ENCODE data around the gene CAPN10. TPM values are rescaled to one million over a fixed set of nuclear protein-coding genes. Genes with fewer than 3 reads are reported as not detected.

Gene CAPN10
- total and polyA plus RNA-seq, 2 donors (not counting 3 experiments of a cell fraction or from before 2014, with no cell fraction given) = 25.2 to 39.9 TPM

GRCh38 chr2:240603081-240603835 lies 16.7 kb downstream of the CAPN10 start:
- FAIRE-seq (no peak), DNase-seq (ENCODE audit: low read depth, low spot score) (no peak)
- H3K79me2 ChIP-seq (ENCODE audit: control insufficient read depth, insufficient read depth, low read length) = no peaks in the 10 kb centered on the region
- no TSS peak for BruUV-seq (replicated peaks)
- no peak overlapping the region for H3K4me3 ChIP-seq (replicated peaks in 1 of 3; ENCODE audit: insufficient read depth in 1 of 3, low read depth in 1 of 3, low read length in 3 of 3)
- no peaks in the 10 kb centered on the region for H3K9me1 ChIP-seq (replicated peaks; ENCODE audit: control insufficient read depth, extremely low read depth, insufficient read depth, low read length)
- no peaks in the 10 kb centered on the region for H4K20me1 ChIP-seq (replicated peaks; ENCODE audit: control insufficient read depth, extremely low read depth, insufficient read depth, low read length)
- dilution Hi-C loops (cut with MboI; ENCODE audit: extremely low pct_ligation_motif_present, low sequenced_read_pairs) (no loop called here), intact Hi-C loops (cut with micrococcal nuclease) (loop anchor here (5.0 kb wide), 1 partner anchor 309 kb away; no protein-coding TSS in a partner anchor)
- H3K27me3 ChIP-seq (ENCODE audit: control insufficient read depth in 2 of 2, insufficient read depth in 2 of 2, low read length in 2 of 2) = no peaks in the 10 kb centered on the region
- peaks cover 2% of the 10 kb centered on the region for H3K4me1 ChIP-seq (ENCODE audit: control insufficient read depth, extremely low read depth, insufficient read depth, low read length)
- ChIA-PET POLR2A (interaction anchor here (0.7 kb wide), 1 partner anchor 37 kb away, joined by 7 read pairs; no protein-coding TSS in a partner anchor), CTCF (interaction anchor here (1.3 to 1.6 kb wide), 2 partner anchors 17 to 89 kb away, joined by 4 to 10 read pairs; partner anchors contain the start of gene CAPN10)
- no peak for TF ChIP-seq FOS (IDR thresholded peaks at IDR 0.05; ENCODE audit: borderline replicate concordance, insufficient read depth, low read length)
- no peak for TF ChIP-seq GATA2 (IDR thresholded peaks at IDR 0.05; ENCODE audit: insufficient read depth, insufficient read length, low read depth, low read length)
- no peak for TF ChIP-seq POLR2A (IDR thresholded peaks at IDR 0.05; ENCODE audit: low read depth, low read length)
- TF ChIP-seq MYC (IDR thresholded peaks at IDR 0.05; ENCODE audit: low read depth, low read length) = no peak
- TF ChIP-seq MAX (IDR thresholded peaks at IDR 0.05; ENCODE audit: insufficient read depth, insufficient read length) = no peak
- TF ChIP-seq POLR2AphosphoS5 (IDR thresholded peaks at IDR 0.05; ENCODE audit: insufficient read depth, low read depth, low read length) = no peak
- H3K9me3 ChIP-seq (replicated peaks; ENCODE audit: control insufficient read depth, insufficient read depth, low read length) = no peaks in the 10 kb centered on the region
- no peak overlapping the region for H2AFZ ChIP-seq (ENCODE audit: low read depth, low read length)
- H3K9ac ChIP-seq (replicated peaks; ENCODE audit: extremely low read depth, insufficient read depth, low read length) = no peak overlapping the region
- no peak overlapping the region for H3K27ac ChIP-seq (ENCODE audit: insufficient read depth, low read depth, low read length)
- peaks cover 0 to 5% of the 10 kb centered on the region in 2 experiments for H3K36me3 ChIP-seq (ENCODE audit: control insufficient read depth in 2 of 2, extremely low read depth in 1 of 2, insufficient read depth in 2 of 2, low read length in 2 of 2)
- no peak overlapping the region for H3K4me2 ChIP-seq (ENCODE audit: insufficient read depth, low read length)

DNA sequence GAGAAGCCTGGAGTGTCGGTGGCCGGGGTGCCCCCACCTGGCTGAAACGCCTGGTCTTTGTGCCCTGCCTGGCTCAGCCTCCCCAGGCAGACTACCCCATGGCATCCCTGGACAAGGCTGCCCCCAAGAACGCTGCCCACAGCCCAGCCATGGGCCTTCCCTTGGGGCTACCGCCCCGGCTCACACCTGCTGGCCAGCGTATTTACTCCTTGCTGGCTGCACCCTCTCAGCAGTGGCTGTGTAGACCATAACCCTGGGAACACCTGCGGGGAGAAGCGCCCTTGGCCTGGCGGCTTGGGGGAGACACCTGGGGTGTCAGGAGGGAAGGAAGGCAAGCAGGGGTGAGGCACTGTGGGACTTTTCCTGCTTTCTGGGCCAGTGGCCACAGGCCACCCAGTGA lies 17.3 kb downstream of the CAPN10 start:
- peaks cover 0 to 4% of the 10 kb centered on the region in 2 experiments for H3K36me3 ChIP-seq (ENCODE audit: control insufficient read depth in 2 of 2, extremely low read depth in 1 of 2, insufficient read depth in 2 of 2, low read length in 2 of 2)
- H3K79me2 ChIP-seq (ENCODE audit: control insufficient read depth, insufficient read depth, low read length) = no peaks in the 10 kb centered on the region
- H3K27me3 ChIP-seq (ENCODE audit: control insufficient read depth in 2 of 2, insufficient read depth in 2 of 2, low read length in 2 of 2) = no peaks in the 10 kb centered on the region
- CTCF ChIA-PET = interaction anchor here (1.0 to 1.6 kb wide), 5 partner anchors 13 to 237 kb away, joined by 3 to 10 read pairs (median 4); partner anchors contain the start of gene CAPN10
- H3K27ac ChIP-seq (ENCODE audit: insufficient read depth, low read depth, low read length) = no peak overlapping the region
- dilution Hi-C loops (cut with MboI; ENCODE audit: extremely low pct_ligation_motif_present, low sequenced_read_pairs) = no loop called here
- no peak for FAIRE-seq
- intact Hi-C loops (cut with micrococcal nuclease) = loop anchor here (1.0 to 5.0 kb wide), 2 partner anchors 38 to 308 kb away; no protein-coding TSS in a partner anchor
- TF ChIP-seq FOS (IDR thresholded peaks at IDR 0.05; ENCODE audit: borderline replicate concordance, insufficient read depth, low read length) = no peak
- no peak for TF ChIP-seq POLR2AphosphoS5 (IDR thresholded peaks at IDR 0.05; ENCODE audit: insufficient read depth, low read depth, low read length)
- no peak for TF ChIP-seq EZH2 (IDR thresholded peaks at IDR 0.05; ENCODE audit: borderline replicate concordance, low read depth, low read length, severe bottlenecking)
- no peak for TF ChIP-seq CTCF (IDR thresholded peaks at IDR 0.05; ENCODE audit: extremely low read depth in 1 of 2, insufficient read depth in 1 of 2, low read depth in 1 of 2, low read length in 2 of 2)
- no peak for TF ChIP-seq MAX (IDR thresholded peaks at IDR 0.05; ENCODE audit: insufficient read depth, insufficient read length)
- DNase-seq (ENCODE audit: low read depth, low spot score) = no peak
- H3K9me1 ChIP-seq (replicated peaks; ENCODE audit: control insufficient read depth, extremely low read depth, insufficient read depth, low read length) = no peaks in the 10 kb centered on the region
- peaks cover 2% of the 10 kb centered on the region for H3K4me1 ChIP-seq (ENCODE audit: control insufficient read depth, extremely low read depth, insufficient read depth, low read length)
- H3K4me2 ChIP-seq (ENCODE audit: insufficient read depth, low read length) = no peak overlapping the region
- no peak overlapping the region for H3K4me3 ChIP-seq (replicated peaks in 1 of 3; ENCODE audit: insufficient read depth in 1 of 3, low read depth in 1 of 3, low read length in 3 of 3)
- no peaks in the 10 kb centered on the region for H3K9me3 ChIP-seq (replicated peaks; ENCODE audit: control insufficient read depth, insufficient read depth, low read length)
- POLR2A ChIA-PET = no interaction called here
- H3K9ac ChIP-seq (replicated peaks; ENCODE audit: extremely low read depth, insufficient read depth, low read length) = no peak overlapping the region
- no peaks in the 10 kb centered on the region for H4K20me1 ChIP-seq (replicated peaks; ENCODE audit: control insufficient read depth, extremely low read depth, insufficient read depth, low read length)
- BruUV-seq (replicated peaks) = no TSS peak
- no peak overlapping the region for H2AFZ ChIP-seq (ENCODE audit: low read depth, low read length)

All from endothelial cell of umbilical vein (primary cell).